GM19452 (cell line): ENCODE results near the gene GYPE.
"Not testable (repeated sequence)": the region's sequence is repeated elsewhere in the genome, so short reads cannot be mapped to it uniquely, and the experiment has no call there.

Experiments
- ATAC-seq: cut with Tn5 transposase; IDR thresholded peaks from one replicate; pipeline ENCODE4 v1.9.1; 2021; ENCODE audit not compliant: unreplicated experiment

GYPE gene

GRCh38 chr4:143905440-143905839, at the start of gene GYPE:
TSS of gene GYPE (minus strand) at chr4:143905559. CDS start at chr4:143905507, 52 bp downstream.
- ATAC-seq, result not testable (repeated sequence)

GRCh38 chr4:143951458-143951972, 46.2 kb upstream of the GYPE start:
- not testable (repeated sequence) for ATAC-seq

GRCh38 chr4:143950967-143951366, 45.6 kb upstream of the GYPE start:
- not testable (repeated sequence) for ATAC-seq

GRCh38 chr4:143950185-143950584, 44.8 kb upstream of the GYPE start:
- ATAC-seq, result not testable (repeated sequence)

- ATAC-seq, result not testable (repeated sequence)
Observed at GRCh38 chr4:143947493-143947892, 42.1 kb upstream of the GYPE start.

GRCh38 chr4:143940708-143941107, 35.3 kb upstream of the GYPE start:
- not testable (repeated sequence) for ATAC-seq

GRCh38 chr4:143939528-143939927, 34.2 kb upstream of the GYPE start:
- ATAC-seq, result no peak

GRCh38 chr4:143938890-143939289, 33.5 kb upstream of the GYPE start:
- ATAC-seq, result not testable (repeated sequence)

GRCh38 chr4:143921181-143921580, 15.8 kb upstream of the GYPE start:
- ATAC-seq, result no peak

- ATAC-seq, result not testable (repeated sequence)
Observed at GRCh38 chr4:143916485-143916884, 11.1 kb upstream of the GYPE start.

- peak; percentile 4 for ATAC-seq
Observed at GRCh38 chr4:143912478-143912877, 7.1 kb upstream of the GYPE start.

- peak; percentile 65 for ATAC-seq
Observed at GRCh38 chr4:143911528-143912417, 6.4 kb upstream of the GYPE start.

GRCh38 chr4:143910906-143911305, 5.5 kb upstream of the GYPE start:
- not testable (repeated sequence) for ATAC-seq

GRCh38 chr4:143907811-143908210, 2.5 kb upstream of the GYPE start:
- ATAC-seq, result peak; percentile 57

- ATAC-seq, result not testable (repeated sequence)
Observed at GRCh38 chr4:143904431-143904830, 928 bp downstream of the GYPE start.

- ATAC-seq, result not testable (repeated sequence)
Observed at GRCh38 chr4:143890323-143890722, 15.0 kb downstream of the GYPE start.

GRCh38 chr4:143888189-143888588, 17.2 kb downstream of the GYPE start:
- ATAC-seq, result not testable (repeated sequence)

GRCh38 chr4:143884965-143885364, 20.4 kb downstream of the GYPE start:
- ATAC-seq, result not testable (repeated sequence)

GRCh38 chr4:143883529-143883928, 21.8 kb downstream of the GYPE start:
- no peak for ATAC-seq

- no peak for ATAC-seq
Observed at GRCh38 chr4:143882892-143883291, 22.5 kb downstream of the GYPE start.

GRCh38 chr4:143879561-143879960, 25.8 kb downstream of the GYPE start:
- ATAC-seq, result not testable (repeated sequence)

GRCh38 chr4:143875357-143875756, 30.0 kb downstream of the GYPE start:
- ATAC-seq, result not testable (repeated sequence)
